Mesothelial cell of epicardium (in vitro differentiated cells): ENCODE measurements around the gene UBA5. TPM values are rescaled to one million over a fixed set of nuclear protein-coding genes. Genes with fewer than 3 reads are reported as not detected.

Experiments used
- DNase-seq, 2 experiments: peaks; one replicate each; pipeline ENCODE4 v3.0.0; 2021; ENCODE audit warnings: low spot score in 2 of 2; ENCODE audit not compliant: unreplicated experiment in 2 of 2
- H3K27ac Mint-ChIP-seq: 2 replicates; pipeline ENCODE4 v1.8.0; 2021; ENCODE audit warnings: mixed read lengths
- H3K27me3 Mint-ChIP-seq: 2 replicates; pipeline ENCODE4 v1.8.0; 2021; ENCODE audit warnings: low read depth, mixed read lengths
- H3K36me3 Mint-ChIP-seq: 2 replicates; pipeline ENCODE4 v1.8.0; 2021; ENCODE audit warnings: mixed read lengths
- H3K4me1 Mint-ChIP-seq: 2 replicates; pipeline ENCODE4 v1.8.0; 2021; ENCODE audit warnings: mixed read lengths
- H3K4me3 Mint-ChIP-seq: 2 replicates; pipeline ENCODE4 v1.8.0; 2021; ENCODE audit warnings: mild to moderate bottlenecking, moderate library complexity, mixed read lengths
- H3K9me3 Mint-ChIP-seq: 2 replicates; pipeline ENCODE4 v1.8.0; 2021; ENCODE audit warnings: mixed read lengths
- total RNA-seq: library from RNA; stranded (reverse); gene quantifications from 3 replicates; pipeline ENCODE4 v1.2.1, GENCODE V29; 2021
- TF ChIP-seq, protein P1 (sequence below): fragments of 200-600 bp; sonication (generic); IDR thresholded peaks from one replicate; pipeline ENCODE4 v1.5.0; 2021; ENCODE audit warnings: antibody characterized with exemption; ENCODE audit not compliant: unreplicated experiment

UBA5 gene
- total RNA-seq, 1 donor from 2014 or later = 37.9 TPM

- H3K27me3 Mint-ChIP-seq = no peaks in the 10 kb centered on the region
- H3K9me3 Mint-ChIP-seq = peaks cover 10% of the 10 kb centered on the region
- TF ChIP-seq, protein P1, sequence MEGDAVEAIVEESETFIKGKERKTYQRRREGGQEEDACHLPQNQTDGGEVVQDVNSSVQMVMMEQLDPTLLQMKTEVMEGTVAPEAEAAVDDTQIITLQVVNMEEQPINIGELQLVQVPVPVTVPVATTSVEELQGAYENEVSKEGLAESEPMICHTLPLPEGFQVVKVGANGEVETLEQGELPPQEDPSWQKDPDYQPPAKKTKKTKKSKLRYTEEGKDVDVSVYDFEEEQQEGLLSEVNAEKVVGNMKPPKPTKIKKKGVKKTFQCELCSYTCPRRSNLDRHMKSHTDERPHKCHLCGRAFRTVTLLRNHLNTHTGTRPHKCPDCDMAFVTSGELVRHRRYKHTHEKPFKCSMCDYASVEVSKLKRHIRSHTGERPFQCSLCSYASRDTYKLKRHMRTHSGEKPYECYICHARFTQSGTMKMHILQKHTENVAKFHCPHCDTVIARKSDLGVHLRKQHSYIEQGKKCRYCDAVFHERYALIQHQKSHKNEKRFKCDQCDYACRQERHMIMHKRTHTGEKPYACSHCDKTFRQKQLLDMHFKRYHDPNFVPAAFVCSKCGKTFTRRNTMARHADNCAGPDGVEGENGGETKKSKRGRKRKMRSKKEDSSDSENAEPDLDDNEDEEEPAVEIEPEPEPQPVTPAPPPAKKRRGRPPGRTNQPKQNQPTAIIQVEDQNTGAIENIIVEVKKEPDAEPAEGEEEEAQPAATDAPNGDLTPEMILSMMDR = no peak
- H3K27ac Mint-ChIP-seq = no peak overlapping the region
- DNase-seq = no peak
- no peaks in the 10 kb centered on the region for H3K4me1 Mint-ChIP-seq
- H3K36me3 Mint-ChIP-seq = peaks cover 29% of the 10 kb centered on the region
- no peak overlapping the region for H3K4me3 Mint-ChIP-seq
These were observed 36.5 kb upstream of the UBA5 start for GRCh38 chr3:132623646-132624045.

DNA sequence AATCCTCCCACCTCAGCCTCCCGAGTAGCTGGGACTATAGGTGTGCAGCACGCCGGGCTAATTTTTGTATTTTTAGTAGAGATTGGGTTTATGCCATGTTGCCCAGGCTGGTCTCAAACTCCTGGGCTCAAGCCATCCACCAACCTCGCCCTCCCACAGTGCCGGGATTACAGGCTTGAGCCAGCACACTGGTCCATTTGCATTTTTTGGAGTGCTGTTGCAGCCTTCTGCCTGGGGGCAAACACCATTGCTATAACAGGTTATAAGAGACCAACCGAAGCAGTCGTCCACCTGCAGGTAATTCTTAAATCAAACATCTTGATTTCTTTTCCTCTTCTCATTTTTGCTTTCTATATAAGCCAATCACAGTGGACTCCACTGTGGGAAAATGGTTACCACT lies 35.3 kb upstream of the UBA5 start:
- Mint-ChIP-seq H3K9me3 (peaks cover 10% of the 10 kb centered on the region), H3K4me1 (no peaks in the 10 kb centered on the region), H3K27ac (no peak overlapping the region), H3K36me3 (peaks cover 29% of the 10 kb centered on the region), H3K4me3 (no peak overlapping the region), H3K27me3 (no peaks in the 10 kb centered on the region)
- DNase-seq = no peak
- TF ChIP-seq, protein P1 = no peak

- Mint-ChIP-seq H3K4me3 (no peak overlapping the region), H3K9me3 (peaks cover 7% of the 10 kb centered on the region)
- TF ChIP-seq, protein P1 = no peak
These were observed 34.5 kb upstream of the UBA5 start for GRCh38 chr3:132625613-132626012.

DNA sequence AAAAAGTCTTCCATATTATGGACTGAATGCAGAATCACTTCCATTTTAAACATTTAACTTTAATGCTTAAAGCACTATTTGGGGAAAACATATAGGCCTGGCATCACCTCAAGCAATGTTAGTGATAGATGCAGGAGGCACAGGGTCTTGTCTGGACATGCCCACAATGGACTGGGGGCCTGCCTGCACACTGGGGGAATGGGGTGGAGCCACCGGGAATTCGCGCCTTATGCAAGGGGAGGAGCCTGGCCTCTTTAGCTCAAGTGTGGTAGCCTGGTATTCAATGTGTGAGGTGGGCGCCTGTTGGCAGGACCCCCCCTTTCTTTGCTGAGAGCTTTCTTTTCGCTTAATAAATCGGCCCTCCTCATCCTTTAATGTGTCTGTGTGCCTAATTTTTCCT lies 33.2 kb upstream of the UBA5 start:
- TF ChIP-seq, protein P1 = no peak
- Mint-ChIP-seq H3K9me3 (no peaks in the 10 kb centered on the region), H3K27ac (no peak overlapping the region), H3K4me1 (peaks cover 3% of the 10 kb centered on the region), H3K36me3 (peaks cover 17% of the 10 kb centered on the region), H3K4me3 (no peak overlapping the region), H3K27me3 (no peaks in the 10 kb centered on the region)
- no peak for DNase-seq

More at GRCh38 chr3:132625613-132626012, 34.5 kb upstream of the UBA5 start:
- Mint-ChIP-seq H3K27ac (no peak overlapping the region), H3K27me3 (no peaks in the 10 kb centered on the region), H3K36me3 (peaks cover 25% of the 10 kb centered on the region), H3K4me1 (peaks cover 3% of the 10 kb centered on the region)
- DNase-seq = no peak

DNA sequence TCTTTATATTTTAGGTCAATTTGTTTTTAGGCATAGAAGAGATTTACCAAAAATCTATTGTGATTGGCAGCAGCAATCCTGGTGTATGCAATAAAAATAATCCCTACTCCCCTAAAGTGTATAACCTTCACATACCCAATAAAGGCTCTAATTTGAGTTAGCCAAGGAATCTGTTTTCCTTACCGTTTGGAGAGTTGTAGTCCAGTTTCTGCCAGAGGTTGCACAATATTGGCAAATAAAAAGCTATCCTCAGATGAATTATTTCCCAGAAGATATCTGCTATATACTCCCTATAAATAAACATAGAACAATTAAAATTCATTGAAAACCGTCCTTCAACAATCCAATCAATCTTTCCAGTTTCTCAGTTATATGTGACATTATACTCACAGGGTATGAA lies 32.0 kb upstream of the UBA5 start:
- peaks cover 17% of the 10 kb centered on the region for H3K36me3 Mint-ChIP-seq
- peaks cover 3% of the 10 kb centered on the region for H3K4me1 Mint-ChIP-seq
- no peak overlapping the region for H3K27ac Mint-ChIP-seq
- DNase-seq = no peak
- no peak overlapping the region for H3K4me3 Mint-ChIP-seq
- TF ChIP-seq, protein P1 = no peak
- no peaks in the 10 kb centered on the region for H3K9me3 Mint-ChIP-seq
- no peaks in the 10 kb centered on the region for H3K27me3 Mint-ChIP-seq

DNA sequence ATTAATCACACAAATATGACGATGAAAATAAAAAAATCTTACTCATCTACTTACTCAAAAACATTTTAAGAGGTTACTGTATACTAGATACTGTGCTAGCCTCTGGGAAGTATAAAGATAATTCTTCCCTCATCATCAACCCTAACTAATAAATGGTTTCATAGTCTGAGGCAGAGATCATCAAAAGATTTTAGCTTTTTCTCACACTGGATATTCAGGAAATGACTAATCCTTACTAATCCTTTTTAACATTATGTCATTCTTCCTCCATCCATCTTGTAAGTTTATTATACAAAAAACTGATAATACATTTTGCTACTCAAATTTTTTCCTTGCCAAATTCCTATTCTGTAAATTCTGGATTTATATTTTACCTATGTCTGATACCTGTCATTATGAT lies 30.2 kb upstream of the UBA5 start:
- H3K36me3 Mint-ChIP-seq = peaks cover 15% of the 10 kb centered on the region
- H3K4me1 Mint-ChIP-seq = peaks cover 3% of the 10 kb centered on the region
- TF ChIP-seq, protein P1 = no peak
- no peaks in the 10 kb centered on the region for H3K27me3 Mint-ChIP-seq
- H3K9me3 Mint-ChIP-seq = no peaks in the 10 kb centered on the region
- H3K4me3 Mint-ChIP-seq = no peak overlapping the region
- no peak for DNase-seq
- H3K27ac Mint-ChIP-seq = no peak overlapping the region
